ENCODE data around the gene FCHSD2. TPM values are rescaled to one million over a fixed set of nuclear protein-coding genes. Genes with fewer than 3 reads are reported as not detected.

The FCHSD2 gene
- total RNA-seq, 3 donors from 2014 or later (not counting 1 experiment from before 2014, with no cell fraction given), result 39.4 to 59.1 (median 42.1) TPM

DNA sequence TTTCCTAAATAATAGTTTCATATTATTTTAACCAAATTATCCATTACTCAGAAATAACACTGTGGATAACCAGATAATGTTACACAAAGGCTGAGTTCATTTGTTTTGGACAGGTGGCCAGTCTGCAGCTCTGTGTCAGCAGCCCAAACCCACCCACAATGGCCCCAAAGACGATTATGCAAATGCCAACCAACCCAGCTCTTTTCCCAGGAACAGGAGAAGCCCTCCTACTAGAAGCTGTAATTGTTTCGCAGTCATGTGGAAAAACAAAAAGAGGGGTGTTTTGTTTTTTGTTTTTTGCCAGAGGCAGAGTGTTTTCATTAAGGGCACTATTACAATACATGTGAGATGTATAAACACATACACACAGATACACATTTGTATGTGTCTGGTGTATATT, 102.1 kb downstream of the FCHSD2 start:
- H3K27ac Mint-ChIP-seq, result no peak overlapping the region
- no peak overlapping the region for H3K27ac ChIP-seq (ENCODE audit: low read length)
- H3K4me3 Mint-ChIP-seq, result no peak overlapping the region
- TF ChIP-seq, protein P1, sequence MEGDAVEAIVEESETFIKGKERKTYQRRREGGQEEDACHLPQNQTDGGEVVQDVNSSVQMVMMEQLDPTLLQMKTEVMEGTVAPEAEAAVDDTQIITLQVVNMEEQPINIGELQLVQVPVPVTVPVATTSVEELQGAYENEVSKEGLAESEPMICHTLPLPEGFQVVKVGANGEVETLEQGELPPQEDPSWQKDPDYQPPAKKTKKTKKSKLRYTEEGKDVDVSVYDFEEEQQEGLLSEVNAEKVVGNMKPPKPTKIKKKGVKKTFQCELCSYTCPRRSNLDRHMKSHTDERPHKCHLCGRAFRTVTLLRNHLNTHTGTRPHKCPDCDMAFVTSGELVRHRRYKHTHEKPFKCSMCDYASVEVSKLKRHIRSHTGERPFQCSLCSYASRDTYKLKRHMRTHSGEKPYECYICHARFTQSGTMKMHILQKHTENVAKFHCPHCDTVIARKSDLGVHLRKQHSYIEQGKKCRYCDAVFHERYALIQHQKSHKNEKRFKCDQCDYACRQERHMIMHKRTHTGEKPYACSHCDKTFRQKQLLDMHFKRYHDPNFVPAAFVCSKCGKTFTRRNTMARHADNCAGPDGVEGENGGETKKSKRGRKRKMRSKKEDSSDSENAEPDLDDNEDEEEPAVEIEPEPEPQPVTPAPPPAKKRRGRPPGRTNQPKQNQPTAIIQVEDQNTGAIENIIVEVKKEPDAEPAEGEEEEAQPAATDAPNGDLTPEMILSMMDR (IDR thresholded peaks at IDR 0.05), result no peak
- peaks cover 3% of the 10 kb centered on the region for H3K4me1 ChIP-seq (ENCODE audit: control insufficient read depth, insufficient read depth, low read length)
- H3K9me3 Mint-ChIP-seq, result no peaks in the 10 kb centered on the region
- ATAC-seq, result no peak
- H3K27me3 ChIP-seq (ENCODE audit: control insufficient read depth, insufficient read depth, low read length), result no peaks in the 10 kb centered on the region
- H3K27me3 Mint-ChIP-seq (ENCODE audit: low read depth in 2 of 2), result no peaks in the 10 kb centered on the region
- no CpG with 5 or more reads among the region's 2 CpGs for WGBS (ENCODE audit: insufficient coverage)
- peaks cover 4% of the 10 kb centered on the region for H3K36me3 ChIP-seq (ENCODE audit: control insufficient read depth, insufficient read depth, low read length)
- intact Hi-C loops (cut with micrococcal nuclease), result no loop called here
- H3K4me3 ChIP-seq (ENCODE audit: low read length), result no peak overlapping the region
- DNase-seq, result no peak
- H3K36me3 Mint-ChIP-seq, result no peaks in the 10 kb centered on the region
- peaks cover 5 to 8% of the 10 kb centered on the region in 2 donors for H3K4me1 Mint-ChIP-seq
- no peaks in the 10 kb centered on the region for H3K9me3 ChIP-seq (ENCODE audit: control insufficient read depth, insufficient read depth, low read length)

- Histone ChIP-seq H3K4me1 (ENCODE audit: control insufficient read depth, insufficient read depth, low read length) (peaks cover 4% of the 10 kb centered on the region), H3K9me3 (ENCODE audit: control insufficient read depth, insufficient read depth, low read length) (no peaks in the 10 kb centered on the region), H3K36me3 (ENCODE audit: control insufficient read depth, insufficient read depth, low read length) (peaks cover 4% of the 10 kb centered on the region), H3K4me3 (ENCODE audit: low read length) (no peak overlapping the region), H3K27ac (ENCODE audit: low read length) (no peak overlapping the region), H3K27me3 (ENCODE audit: control insufficient read depth, insufficient read depth, low read length) (no peaks in the 10 kb centered on the region)
- DNase-seq (peak in 1 of 2 donors; percentile 22), ATAC-seq (no peak)
- Mint-ChIP-seq H3K4me3 (no peak overlapping the region), H3K27ac (peak overlapping the region in 1 of 2 donors; percentile 45), H3K36me3 (no peaks in the 10 kb centered on the region), H3K4me1 (peaks cover 11 to 17% of the 10 kb centered on the region in 2 donors), H3K9me3 (no peaks in the 10 kb centered on the region), H3K27me3 (ENCODE audit: low read depth in 2 of 2) (no peaks in the 10 kb centered on the region)
- intact Hi-C loops (cut with micrococcal nuclease), result no loop called here
- WGBS (ENCODE audit: insufficient coverage), result 100% methylated on average over 1 of the region's 1 CpG
- TF ChIP-seq, protein P1 (IDR thresholded peaks at IDR 0.05), result no peak
Measured at GRCh38 chr11:73034777-73035176, 107.3 kb downstream of the FCHSD2 start.

- ATAC-seq (no peak), DNase-seq (peak in 1 of 2 donors; percentile 58)
- 5% methylated on average over 2 of the region's 3 CpGs for WGBS (ENCODE audit: insufficient coverage)
- Mint-ChIP-seq H3K27ac (peak overlapping the region in 1 of 2 donors; percentile 45), H3K9me3 (no peaks in the 10 kb centered on the region), H3K4me1 (peaks cover 16 to 22% of the 10 kb centered on the region in 2 donors), H3K36me3 (no peaks in the 10 kb centered on the region), H3K4me3 (no peak overlapping the region), H3K27me3 (ENCODE audit: low read depth in 2 of 2) (no peaks in the 10 kb centered on the region)
- Histone ChIP-seq H3K4me3 (ENCODE audit: low read length) (no peak overlapping the region), H3K36me3 (ENCODE audit: control insufficient read depth, insufficient read depth, low read length) (peaks cover 4% of the 10 kb centered on the region), H3K4me1 (ENCODE audit: control insufficient read depth, insufficient read depth, low read length) (peaks cover 5% of the 10 kb centered on the region), H3K27me3 (ENCODE audit: control insufficient read depth, insufficient read depth, low read length) (no peaks in the 10 kb centered on the region), H3K27ac (ENCODE audit: low read length) (peak overlapping the region; percentile 25), H3K9me3 (ENCODE audit: control insufficient read depth, insufficient read depth, low read length) (no peaks in the 10 kb centered on the region)
- intact Hi-C loops (cut with micrococcal nuclease), result no loop called here
- TF ChIP-seq, protein P1 (IDR thresholded peaks at IDR 0.05), result no peak
Measured at GRCh38 chr11:73034331-73034730, 107.8 kb downstream of the FCHSD2 start.

DNA sequence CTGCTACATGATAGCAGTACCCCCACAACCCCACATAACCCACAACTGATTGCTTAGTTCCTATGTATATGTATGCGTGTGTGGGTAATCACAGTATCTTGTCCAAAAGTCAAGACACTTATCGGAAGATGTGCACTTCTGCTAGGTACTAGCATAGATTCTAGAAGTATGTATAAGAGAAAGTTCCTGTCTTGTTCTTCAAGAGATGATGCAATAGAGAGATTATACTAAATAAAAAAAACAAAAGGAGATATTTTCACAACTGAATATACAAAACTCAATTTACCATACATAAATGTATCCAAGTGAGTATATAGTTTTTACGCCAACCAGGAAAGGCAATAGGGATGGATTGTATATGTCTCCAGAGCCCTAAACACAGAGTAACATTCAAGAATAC, 112.0 kb downstream of the FCHSD2 start:
- H3K27me3 Mint-ChIP-seq (ENCODE audit: low read depth in 2 of 2), result no peaks in the 10 kb centered on the region
- TF ChIP-seq, protein P1 (IDR thresholded peaks at IDR 0.05), result no peak
- peaks cover 0 to 2% of the 10 kb centered on the region in 2 donors for H3K9me3 Mint-ChIP-seq
- no peak overlapping the region for H3K4me3 Mint-ChIP-seq
- no peaks in the 10 kb centered on the region for H3K36me3 Mint-ChIP-seq
- peaks cover 10% of the 10 kb centered on the region for H3K9me3 ChIP-seq (ENCODE audit: control insufficient read depth, insufficient read depth, low read length)
- no peak for DNase-seq
- H3K27me3 ChIP-seq (ENCODE audit: control insufficient read depth, insufficient read depth, low read length), result no peaks in the 10 kb centered on the region
- no peak overlapping the region for H3K4me3 ChIP-seq (ENCODE audit: low read length)
- H3K27ac Mint-ChIP-seq, result no peak overlapping the region
- ATAC-seq, result no peak
- intact Hi-C loops (cut with micrococcal nuclease), result no loop called here
- 100% methylated on average over 2 of the region's 3 CpGs for WGBS (ENCODE audit: insufficient coverage)
- H3K4me1 Mint-ChIP-seq, result peaks cover 32 to 33% of the 10 kb centered on the region in 2 donors
- H3K27ac ChIP-seq (ENCODE audit: low read length), result no peak overlapping the region
- H3K36me3 ChIP-seq (ENCODE audit: control insufficient read depth, insufficient read depth, low read length), result no peaks in the 10 kb centered on the region
- H3K4me1 ChIP-seq (ENCODE audit: control insufficient read depth, insufficient read depth, low read length), result peaks cover 5% of the 10 kb centered on the region
